Vagina (tissue), 2 donors: ENCODE data around the gene DIAPH2.

Experiments used
- POLR2A ChIP-seq, 2 donors: fragments of 450-650 bp; IDR thresholded peaks; one replicate each; pipeline ENCODE4 v1.6.1; 2017; ENCODE audit warnings: antibody characterized with exemption in 2 of 2, mild to moderate bottlenecking in 2 of 2, moderate library complexity in 2 of 2
- TF ChIP-seq, protein P1 (sequence below), 3 experiments: fragments of 450-650 bp in 2 of 3; fragments of 200-600 bp in 1 of 3; sonication (generic) in 1 of 3; IDR thresholded peaks; one replicate each; pipeline ENCODE4 v1.5.1; 2017 to 2019; ENCODE audit warnings: antibody characterized with exemption in 3 of 3, mild to moderate bottlenecking in 2 of 3, moderate library complexity in 2 of 3

GRCh38 chrX:96984538-96984937 is 299.9 kb downstream of the DIAPH2 start:
- TF ChIP-seq, protein P1, sequence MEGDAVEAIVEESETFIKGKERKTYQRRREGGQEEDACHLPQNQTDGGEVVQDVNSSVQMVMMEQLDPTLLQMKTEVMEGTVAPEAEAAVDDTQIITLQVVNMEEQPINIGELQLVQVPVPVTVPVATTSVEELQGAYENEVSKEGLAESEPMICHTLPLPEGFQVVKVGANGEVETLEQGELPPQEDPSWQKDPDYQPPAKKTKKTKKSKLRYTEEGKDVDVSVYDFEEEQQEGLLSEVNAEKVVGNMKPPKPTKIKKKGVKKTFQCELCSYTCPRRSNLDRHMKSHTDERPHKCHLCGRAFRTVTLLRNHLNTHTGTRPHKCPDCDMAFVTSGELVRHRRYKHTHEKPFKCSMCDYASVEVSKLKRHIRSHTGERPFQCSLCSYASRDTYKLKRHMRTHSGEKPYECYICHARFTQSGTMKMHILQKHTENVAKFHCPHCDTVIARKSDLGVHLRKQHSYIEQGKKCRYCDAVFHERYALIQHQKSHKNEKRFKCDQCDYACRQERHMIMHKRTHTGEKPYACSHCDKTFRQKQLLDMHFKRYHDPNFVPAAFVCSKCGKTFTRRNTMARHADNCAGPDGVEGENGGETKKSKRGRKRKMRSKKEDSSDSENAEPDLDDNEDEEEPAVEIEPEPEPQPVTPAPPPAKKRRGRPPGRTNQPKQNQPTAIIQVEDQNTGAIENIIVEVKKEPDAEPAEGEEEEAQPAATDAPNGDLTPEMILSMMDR (IDR thresholded peaks at IDR 0.05), result no peak
- no peak for TF ChIP-seq POLR2A (IDR thresholded peaks at IDR 0.05)
